Sigmoid colon (tissue), 7 donors: ENCODE results near the gene ARID3C. TPM values are rescaled to one million over a fixed set of nuclear protein-coding genes. Genes with fewer than 3 reads are reported as not detected.

Experiments used
- DNase-seq: peaks from one replicate; pipeline ENCODE4 v3.0.0-alpha.2; 2019
- H3K27ac ChIP-seq, 4 donors: fragments of 200-600 bp; sonication (generic); one replicate each; pipeline ENCODE4 v1.5.1; 2016 to 2019; ENCODE audit warnings: mild to moderate bottlenecking in 1 of 4
- H3K27me3 ChIP-seq, 3 donors: fragments of 200-600 bp; sonication (generic); one replicate each; pipeline ENCODE4 v1.5.1; 2019; ENCODE audit warnings: mild to moderate bottlenecking in 1 of 3
- H3K36me3 ChIP-seq, 4 donors: fragments of 200-600 bp; sonication (generic); one replicate each; pipeline ENCODE4 v1.5.1; 2016 to 2019
- H3K4me1 ChIP-seq, 4 donors: fragments of 200-600 bp; sonication (generic); one replicate each; pipeline ENCODE4 v1.5.1; 2017 to 2019
- H3K4me3 ChIP-seq, 4 donors: fragments of 200-600 bp; sonication (generic); one replicate each; pipeline ENCODE4 v1.5.1; 2017 to 2019; ENCODE audit warnings: mild to moderate bottlenecking in 2 of 4, moderate library complexity in 1 of 4
- H3K9me3 ChIP-seq, 4 donors: fragments of 200-600 bp in 3 of 4; sonication (generic) in 3 of 4; one replicate each; pipeline versions ENCODE4 v1.5.1 to v1.6.1; 2013 to 2019
- EP300 ChIP-seq, 4 donors: sonication (generic); formaldehyde crosslinking; IDR thresholded peaks; one replicate each; pipeline ENCODE4 v1.6.1; 2017; ENCODE audit warnings: antibody characterized with exemption in 4 of 4
- POLR2A ChIP-seq, 2 donors: fragments of 450-650 bp; IDR thresholded peaks; one replicate each; pipeline ENCODE4 v1.6.1; 2016; ENCODE audit warnings: antibody characterized with exemption in 2 of 2, mild to moderate bottlenecking in 2 of 2, moderate library complexity in 2 of 2
- POLR2AphosphoS5 ChIP-seq, 4 donors: sonication (generic); formaldehyde crosslinking; IDR thresholded peaks; one replicate each; pipeline ENCODE4 v1.6.1; 2017; ENCODE audit warnings: antibody characterized with exemption in 4 of 4
- WGBS, 2 donors: extraction: QIAGEN DNeasy Blood & Tissue Kit; methylation state at CpG; one replicate each; pipeline ENCODE4 v1.1.7; 2013; 5-methylcytosine and 5-hydroxymethylcytosine counted together
- intact Hi-C: fragments of 100-400 bp; cut with DNase I; formaldehyde crosslinking; loops from one replicate; pipeline ENCODE4 v1.15.1; 2023
- polyA plus RNA-seq, 3 donors: library from polyadenylated mRNA; stranded (reverse); fragments of 200-250 nt; gene quantifications; one replicate each; pipeline ENCODE4 v1.2.3, GENCODE V29; 2013
- total RNA-seq, 4 donors: library from RNA; depleted of rRNA; stranded (reverse); fragments of >200 nt; gene quantifications; one replicate each; pipeline ENCODE4 v1.1.0, GENCODE V29; 2016
- TF ChIP-seq, protein P1 (sequence below), 4 experiments: fragments of 450-650 bp in 3 of 4; fragments of 200-600 bp in 1 of 4; IDR thresholded peaks; one replicate each; pipeline ENCODE4 v1.5.1; 2016 to 2019; ENCODE audit warnings: antibody characterized with exemption in 4 of 4, mild to moderate bottlenecking in 3 of 4, moderate library complexity in 2 of 4
- donor health status: healthy with polysubstance abuse.
- donor health status: Bipolar disorder and iron deficiency.
- donor health status: healthy.

The ARID3C gene
- total and polyA plus RNA-seq, 7 donors, result 0.06 TPM; not detected in 6

DNA sequence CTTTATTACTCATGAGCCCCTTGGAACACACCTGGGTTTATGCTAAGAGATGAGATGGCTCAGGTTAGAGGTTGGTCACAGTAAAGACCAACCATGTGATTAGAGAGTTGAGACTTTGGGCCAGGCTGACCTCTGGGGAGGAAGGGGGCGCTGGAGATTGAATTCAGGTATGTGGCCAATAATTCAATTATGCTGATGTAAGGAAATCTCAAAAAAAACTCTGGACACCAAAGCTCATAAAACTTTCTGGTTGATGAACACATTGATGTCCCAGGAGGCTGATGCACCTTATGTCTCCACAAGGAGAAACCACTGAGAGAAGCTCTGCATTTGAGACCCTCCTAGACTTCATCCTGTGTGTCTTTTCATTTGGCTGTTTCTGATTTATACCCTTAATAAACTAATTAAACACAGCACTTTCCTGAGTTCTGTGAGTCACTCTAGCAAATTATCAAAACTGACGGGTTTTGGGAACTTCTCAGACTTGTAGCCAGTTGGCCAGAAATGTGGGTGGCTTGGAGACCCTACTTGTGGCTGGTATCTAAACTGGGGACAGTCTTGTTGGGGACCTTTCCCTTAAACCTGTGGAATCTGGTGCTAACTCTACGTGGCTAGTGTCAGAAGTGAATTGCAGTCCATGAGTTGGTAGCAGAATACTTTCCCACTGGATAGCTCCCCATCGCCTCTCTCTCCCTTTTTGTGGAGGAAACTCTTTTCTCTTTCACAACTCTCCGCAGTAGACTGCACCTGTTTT lies 41.1 kb upstream of the ARID3C start:
- peaks cover 0 to 14% (median 9%) of the 10 kb centered on the region in 4 donors for H3K4me1 ChIP-seq
- WGBS, 2 donors, result 94 to 95% methylated on average over 5 of the region's 5 CpGs
- TF ChIP-seq POLR2AphosphoS5 (IDR thresholded peaks at IDR 0.05), result no peak
- TF ChIP-seq POLR2A (IDR thresholded peaks at IDR 0.05), result no peak
- no peak for TF ChIP-seq EP300 (IDR thresholded peaks at IDR 0.05)
- TF ChIP-seq, protein P1, sequence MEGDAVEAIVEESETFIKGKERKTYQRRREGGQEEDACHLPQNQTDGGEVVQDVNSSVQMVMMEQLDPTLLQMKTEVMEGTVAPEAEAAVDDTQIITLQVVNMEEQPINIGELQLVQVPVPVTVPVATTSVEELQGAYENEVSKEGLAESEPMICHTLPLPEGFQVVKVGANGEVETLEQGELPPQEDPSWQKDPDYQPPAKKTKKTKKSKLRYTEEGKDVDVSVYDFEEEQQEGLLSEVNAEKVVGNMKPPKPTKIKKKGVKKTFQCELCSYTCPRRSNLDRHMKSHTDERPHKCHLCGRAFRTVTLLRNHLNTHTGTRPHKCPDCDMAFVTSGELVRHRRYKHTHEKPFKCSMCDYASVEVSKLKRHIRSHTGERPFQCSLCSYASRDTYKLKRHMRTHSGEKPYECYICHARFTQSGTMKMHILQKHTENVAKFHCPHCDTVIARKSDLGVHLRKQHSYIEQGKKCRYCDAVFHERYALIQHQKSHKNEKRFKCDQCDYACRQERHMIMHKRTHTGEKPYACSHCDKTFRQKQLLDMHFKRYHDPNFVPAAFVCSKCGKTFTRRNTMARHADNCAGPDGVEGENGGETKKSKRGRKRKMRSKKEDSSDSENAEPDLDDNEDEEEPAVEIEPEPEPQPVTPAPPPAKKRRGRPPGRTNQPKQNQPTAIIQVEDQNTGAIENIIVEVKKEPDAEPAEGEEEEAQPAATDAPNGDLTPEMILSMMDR (IDR thresholded peaks at IDR 0.05), result no peak
- intact Hi-C loops, result loop anchor here (10.0 kb wide), 1 partner anchor 1075 kb away; the partner anchor contains the start of genes GBA2 and RGP1
- H3K27me3 ChIP-seq, result no peaks in the 10 kb centered on the region
- DNase-seq, result no peak
- H3K36me3 ChIP-seq, result peaks cover 0 to 6% (median 0%) of the 10 kb centered on the region in 4 donors
- no peak overlapping the region for H3K4me3 ChIP-seq
- H3K27ac ChIP-seq, result no peak overlapping the region
- no peaks in the 10 kb centered on the region for H3K9me3 ChIP-seq

DNA sequence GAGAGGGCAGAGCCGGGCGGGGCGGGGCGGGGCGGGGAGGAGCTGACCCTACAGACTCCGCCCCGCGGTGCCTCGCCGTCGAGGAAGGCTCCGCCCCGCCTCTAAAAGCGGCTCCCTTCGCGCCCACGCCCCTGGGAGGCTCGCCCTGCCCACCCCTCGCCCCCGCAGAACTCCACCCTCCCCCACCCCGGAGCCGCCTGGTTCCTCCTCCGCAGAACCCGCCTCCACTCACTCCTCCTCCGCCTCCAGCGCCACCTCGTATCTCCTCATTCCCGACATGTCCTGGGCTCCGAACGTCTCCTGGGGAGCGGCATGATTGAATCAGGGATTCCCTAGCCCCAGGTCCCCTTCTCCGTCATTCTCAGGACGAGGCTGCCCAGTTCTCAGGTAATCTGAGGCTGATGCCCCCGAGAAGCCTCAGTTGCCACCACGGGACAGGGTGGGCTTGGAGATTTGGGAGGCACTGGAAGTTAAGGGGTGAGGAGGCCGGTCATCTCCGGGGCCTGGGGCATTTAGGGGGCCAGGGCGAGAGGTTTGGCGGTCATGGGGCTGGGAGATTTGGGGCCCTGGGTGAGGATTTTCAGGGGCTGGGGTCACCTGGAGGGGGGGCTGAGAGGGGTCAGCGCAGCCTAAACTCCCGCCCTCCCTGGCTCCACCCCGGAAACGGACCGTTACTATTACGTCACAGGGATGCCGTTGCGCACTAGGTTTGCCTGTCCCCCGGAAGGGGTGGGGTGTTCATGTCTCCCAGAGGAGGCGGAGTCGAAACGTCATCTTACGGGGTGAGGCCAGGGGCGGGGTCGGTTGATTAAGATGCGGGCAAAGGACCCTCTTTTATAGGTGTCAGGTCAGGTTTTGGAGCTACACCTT lies 36.8 kb upstream of the ARID3C start:
- intact Hi-C loops, result loop anchor here (2.0 to 10.0 kb wide), 4 partner anchors 35 to 1079 kb away; partner anchors contain the start of genes DNAJB5, GBA2, RGP1 and RPP25L
- no peaks in the 10 kb centered on the region for H3K9me3 ChIP-seq
- peaks cover 0 to 29% (median 3%) of the 10 kb centered on the region in 4 donors for H3K36me3 ChIP-seq
- DNase-seq, result peak; percentile 99
- TF ChIP-seq POLR2A (IDR thresholded peaks at IDR 0.05), result peak; percentile 92 to 94
- TF ChIP-seq, protein P1 (IDR thresholded peaks at IDR 0.05), result no peak
- peak; percentile 90 to 99 (median 98) for TF ChIP-seq POLR2AphosphoS5 (IDR thresholded peaks at IDR 0.05)
- peak in 2 of 4 donors; percentile 10 to 48 for TF ChIP-seq EP300 (IDR thresholded peaks at IDR 0.05)
- H3K27me3 ChIP-seq, result no peaks in the 10 kb centered on the region
- peak overlapping the region; percentile 72 to 81 (median 78) for H3K4me3 ChIP-seq
- peak overlapping the region; percentile 96 to 100 (median 100) for H3K27ac ChIP-seq
- 1 to 3% methylated on average over 55 of the region's 55 CpGs for WGBS, 2 donors
- H3K4me1 ChIP-seq, result peaks cover 0 to 25% (median 19%) of the 10 kb centered on the region in 4 donors

DNA sequence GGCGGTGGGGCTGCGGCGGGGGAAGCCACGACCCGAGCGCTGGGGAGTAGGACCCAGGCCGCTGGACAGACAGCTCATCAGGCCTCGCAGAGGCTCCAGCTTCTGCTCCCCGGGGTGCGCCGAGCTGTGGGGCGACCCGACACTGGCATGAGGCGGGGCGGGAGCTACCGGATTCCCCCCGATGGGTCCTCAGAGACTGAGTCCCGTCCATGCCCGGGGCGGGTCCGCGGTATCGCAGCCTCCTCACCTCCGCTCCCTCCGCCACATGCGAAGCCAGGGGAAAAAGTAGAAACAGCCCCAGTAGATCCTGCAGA lies 36.2 kb upstream of the ARID3C start:
- DNase-seq, result no peak
- TF ChIP-seq, protein P1 (IDR thresholded peaks at IDR 0.05), result no peak
- no peak for TF ChIP-seq EP300 (IDR thresholded peaks at IDR 0.05)
- TF ChIP-seq POLR2A (IDR thresholded peaks at IDR 0.05), result peak in 1 of 2 donors; percentile 9
- TF ChIP-seq POLR2AphosphoS5 (IDR thresholded peaks at IDR 0.05), result peak in 1 of 4 donors; percentile 15
- WGBS, 2 donors, result 1 to 2% methylated on average over 26 of the region's 26 CpGs
- Histone ChIP-seq H3K27ac (peak overlapping the region; percentile 96 to 100 (median 100)), H3K9me3 (no peaks in the 10 kb centered on the region), H3K4me1 (peaks cover 0 to 25% (median 19%) of the 10 kb centered on the region in 4 donors), H3K27me3 (no peaks in the 10 kb centered on the region), H3K4me3 (peak overlapping the region; percentile 72 to 81 (median 78)), H3K36me3 (peaks cover 0 to 35% (median 7%) of the 10 kb centered on the region in 4 donors)
- intact Hi-C loops, result loop anchor here (2.0 to 10.0 kb wide), 4 partner anchors 36 to 1080 kb away; partner anchors contain the start of genes DNAJB5, GBA2, RGP1 and RPP25L

DNA sequence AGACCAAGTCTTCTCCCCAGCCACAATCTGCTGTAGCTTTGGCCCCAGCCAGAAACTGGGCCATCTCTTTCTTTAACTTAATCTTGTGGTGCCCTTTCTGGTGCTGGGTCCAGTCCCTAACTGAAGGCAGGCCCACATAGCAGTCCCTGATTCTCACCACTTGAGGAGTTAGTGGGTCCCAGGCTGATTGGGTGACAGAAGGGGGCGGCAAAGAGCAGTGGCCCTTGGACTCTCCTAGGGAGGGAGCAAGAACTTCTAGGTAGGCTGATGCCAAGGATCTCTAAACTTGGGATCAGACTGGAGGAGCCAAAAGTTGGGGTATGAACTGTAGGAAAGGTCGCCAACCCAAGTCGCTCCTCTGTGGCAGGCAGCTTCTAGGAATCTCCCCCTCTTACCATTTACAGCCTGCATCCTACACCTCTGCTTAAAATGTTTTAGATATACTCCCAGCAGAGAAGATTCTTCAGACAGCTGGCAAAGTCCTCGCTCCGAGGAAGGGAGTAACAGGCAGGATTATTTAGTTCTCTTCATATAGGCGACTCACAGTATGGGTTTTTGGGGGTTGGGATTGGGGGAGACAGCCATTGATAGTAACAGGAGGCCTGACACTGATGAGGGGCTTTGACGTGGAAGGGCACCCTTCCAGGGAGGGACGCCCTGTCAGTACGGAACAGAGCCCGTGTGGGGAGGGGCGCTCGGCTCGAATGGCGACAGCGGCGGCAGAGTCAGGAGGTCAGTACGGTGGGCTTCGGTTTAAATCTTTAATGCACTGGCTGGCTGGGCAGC lies 35.6 kb upstream of the ARID3C start:
- Histone ChIP-seq H3K4me1 (peaks cover 0 to 25% (median 19%) of the 10 kb centered on the region in 4 donors), H3K9me3 (no peaks in the 10 kb centered on the region), H3K4me3 (peak overlapping the region; percentile 72 to 81 (median 78)), H3K27me3 (no peaks in the 10 kb centered on the region), H3K27ac (peak overlapping the region; percentile 96 to 100 (median 100)), H3K36me3 (peaks cover 0 to 38% (median 9%) of the 10 kb centered on the region in 4 donors)
- WGBS, 2 donors, result 7 to 13% methylated on average over 18 of the region's 18 CpGs
- no peak for TF ChIP-seq POLR2A (IDR thresholded peaks at IDR 0.05)
- TF ChIP-seq, protein P1 (IDR thresholded peaks at IDR 0.05), result peak; percentile 58 to 92 (median 77)
- peak in 3 of 4 donors; percentile 5 to 39 (median 27) for TF ChIP-seq POLR2AphosphoS5 (IDR thresholded peaks at IDR 0.05)
- DNase-seq, result peak; percentile 90
- intact Hi-C loops, result loop anchor here (2.0 to 10.0 kb wide), 4 partner anchors 36 to 1080 kb away; partner anchors contain the start of genes DNAJB5, GBA2, RGP1 and RPP25L
